ENCODE data around the gene B4GALT6. TPM values are rescaled to one million over a fixed set of nuclear protein-coding genes. Genes with fewer than 3 reads are reported as not detected.
A peak's percentile ranks its signal among the peaks of the same experiment; 100 is the strongest.

B4GALT6 gene
- polyA plus RNA-seq, 1 donor from 2014 or later: 19.4 TPM

- no peak overlapping the region for H2AFZ ChIP-seq (ENCODE audit: low read depth, low read length)
- H3F3A ChIP-seq (ENCODE audit: insufficient read depth, low read length, poor library complexity, severe bottlenecking): peaks cover 2% of the 10 kb centered on the region
- no peaks in the 10 kb centered on the region for H3K9me2 ChIP-seq (ENCODE audit: insufficient read depth, low read length)
- no peaks in the 10 kb centered on the region for H3K27me3 ChIP-seq (ENCODE audit: insufficient read depth, low read depth, low read length)
- no peaks in the 10 kb centered on the region for H3K36me3 ChIP-seq (ENCODE audit: insufficient read depth, low read length)
- H3K4me3 ChIP-seq (ENCODE audit: low read length): no peak overlapping the region
- H3K9ac ChIP-seq (ENCODE audit: low read length): no peak overlapping the region
- TF ChIP-seq TAF1 (IDR thresholded peaks at IDR 0.05; ENCODE audit: low read depth): no peak
- TF ChIP-seq POLR2AphosphoS5 (IDR thresholded peaks at IDR 0.05): no peak
- TF ChIP-seq, protein P1, sequence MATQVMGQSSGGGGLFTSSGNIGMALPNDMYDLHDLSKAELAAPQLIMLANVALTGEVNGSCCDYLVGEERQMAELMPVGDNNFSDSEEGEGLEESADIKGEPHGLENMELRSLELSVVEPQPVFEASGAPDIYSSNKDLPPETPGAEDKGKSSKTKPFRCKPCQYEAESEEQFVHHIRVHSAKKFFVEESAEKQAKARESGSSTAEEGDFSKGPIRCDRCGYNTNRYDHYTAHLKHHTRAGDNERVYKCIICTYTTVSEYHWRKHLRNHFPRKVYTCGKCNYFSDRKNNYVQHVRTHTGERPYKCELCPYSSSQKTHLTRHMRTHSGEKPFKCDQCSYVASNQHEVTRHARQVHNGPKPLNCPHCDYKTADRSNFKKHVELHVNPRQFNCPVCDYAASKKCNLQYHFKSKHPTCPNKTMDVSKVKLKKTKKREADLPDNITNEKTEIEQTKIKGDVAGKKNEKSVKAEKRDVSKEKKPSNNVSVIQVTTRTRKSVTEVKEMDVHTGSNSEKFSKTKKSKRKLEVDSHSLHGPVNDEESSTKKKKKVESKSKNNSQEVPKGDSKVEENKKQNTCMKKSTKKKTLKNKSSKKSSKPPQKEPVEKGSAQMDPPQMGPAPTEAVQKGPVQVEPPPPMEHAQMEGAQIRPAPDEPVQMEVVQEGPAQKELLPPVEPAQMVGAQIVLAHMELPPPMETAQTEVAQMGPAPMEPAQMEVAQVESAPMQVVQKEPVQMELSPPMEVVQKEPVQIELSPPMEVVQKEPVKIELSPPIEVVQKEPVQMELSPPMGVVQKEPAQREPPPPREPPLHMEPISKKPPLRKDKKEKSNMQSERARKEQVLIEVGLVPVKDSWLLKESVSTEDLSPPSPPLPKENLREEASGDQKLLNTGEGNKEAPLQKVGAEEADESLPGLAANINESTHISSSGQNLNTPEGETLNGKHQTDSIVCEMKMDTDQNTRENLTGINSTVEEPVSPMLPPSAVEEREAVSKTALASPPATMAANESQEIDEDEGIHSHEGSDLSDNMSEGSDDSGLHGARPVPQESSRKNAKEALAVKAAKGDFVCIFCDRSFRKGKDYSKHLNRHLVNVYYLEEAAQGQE (IDR thresholded peaks at IDR 0.05; ENCODE audit: borderline replicate concordance): no peak
- no peak for TF ChIP-seq RAD21 (conservative IDR thresholded peaks at IDR 0.05)
- TF ChIP-seq MXI1 (conservative IDR thresholded peaks at IDR 0.05; ENCODE audit: poor library complexity, severe bottlenecking): no peak
- no peak for TF ChIP-seq EZH2 (IDR thresholded peaks at IDR 0.05; ENCODE audit: borderline replicate concordance, insufficient read depth, low read length, poor library complexity, severe bottlenecking)
- TF ChIP-seq SMC3 (conservative IDR thresholded peaks at IDR 0.05; ENCODE audit: poor library complexity): no peak
- no peak for TF ChIP-seq EP300 (conservative IDR thresholded peaks at IDR 0.05; ENCODE audit: poor library complexity, severe bottlenecking)
- TF ChIP-seq CTCF (IDR thresholded peaks at IDR 0.05; ENCODE audit: poor library complexity, severe bottlenecking): no peak
- H3K27ac ChIP-seq (ENCODE audit: low read length): no peak overlapping the region
- no peak overlapping the region for H3K4me2 ChIP-seq (ENCODE audit: low read length)
- H4K20me1 ChIP-seq (ENCODE audit: insufficient read depth): no peaks in the 10 kb centered on the region
- no peaks in the 10 kb centered on the region for H3K9me3 ChIP-seq (ENCODE audit: low read length)
- H3K79me2 ChIP-seq (replicated peaks; ENCODE audit: insufficient read depth, low read length): peaks cover 8% of the 10 kb centered on the region
Observed at GRCh38 chr18:31688606-31689005, 4.2 kb upstream of the B4GALT6 start.

- H3K9me3 ChIP-seq (ENCODE audit: low read length): no peaks in the 10 kb centered on the region
- no peak overlapping the region for H2AFZ ChIP-seq (ENCODE audit: low read depth, low read length)
- no peaks in the 10 kb centered on the region for H3K27me3 ChIP-seq (ENCODE audit: insufficient read depth, low read depth, low read length)
- peaks cover 21% of the 10 kb centered on the region for H3K79me2 ChIP-seq (replicated peaks; ENCODE audit: insufficient read depth, low read length)
- H3K4me3 ChIP-seq (ENCODE audit: low read length): no peak overlapping the region
- H3K27ac ChIP-seq (ENCODE audit: low read length): no peak overlapping the region
- no peak overlapping the region for H3K4me2 ChIP-seq (ENCODE audit: low read length)
- peaks cover 2% of the 10 kb centered on the region for H3F3A ChIP-seq (ENCODE audit: insufficient read depth, low read length, poor library complexity, severe bottlenecking)
- H3K9ac ChIP-seq (ENCODE audit: low read length): no peak overlapping the region
- no peaks in the 10 kb centered on the region for H3K9me2 ChIP-seq (ENCODE audit: insufficient read depth, low read length)
- no peaks in the 10 kb centered on the region for H4K20me1 ChIP-seq (ENCODE audit: insufficient read depth)
- TF ChIP-seq CTCF (IDR thresholded peaks at IDR 0.05; ENCODE audit: poor library complexity, severe bottlenecking) (peak; percentile 33), EP300 (conservative IDR thresholded peaks at IDR 0.05; ENCODE audit: poor library complexity, severe bottlenecking) (no peak)
- no peaks in the 10 kb centered on the region for H3K36me3 ChIP-seq (ENCODE audit: insufficient read depth, low read length)
Observed at GRCh38 chr18:31686986-31687928, 2.9 kb upstream of the B4GALT6 start.
